H9 (cell line): ENCODE measurements around the gene HYAL1. TPM values are rescaled to one million over a fixed set of nuclear protein-coding genes. Genes with fewer than 3 reads are reported as not detected.

Experiments used
- DNase-seq: peaks from one replicate; pipeline ENCODE4 v3.0.0-alpha.2; 2017
- H2AFZ ChIP-seq: one replicate; pipeline ENCODE4 v1.6.1; 2013; ENCODE audit warnings: mild to moderate bottlenecking, low read length, control low read depth, moderate library complexity
- H2AK5ac ChIP-seq: 2 replicates; pipeline ENCODE4 v1.6.1; 2013; ENCODE audit warnings: low read length, control low read depth, mixed read lengths; ENCODE audit not compliant: insufficient read length
- H2BK120ac ChIP-seq: one replicate; pipeline ENCODE4 v1.6.1; 2013; ENCODE audit warnings: low read depth, mild to moderate bottlenecking, low read length, control low read depth, inconsistent platforms; ENCODE audit not compliant: poor library complexity, severe bottlenecking
- H2BK12ac ChIP-seq: 2 replicates; pipeline ENCODE4 v1.6.1; 2013; ENCODE audit warnings: low read length, control low read depth, mixed read lengths, low read depth; ENCODE audit not compliant: insufficient read length
- H2BK15ac ChIP-seq: 2 replicates; pipeline ENCODE4 v1.6.1; 2013; ENCODE audit warnings: low read depth, low read length, control low read depth
- H2BK20ac ChIP-seq: one replicate; pipeline ENCODE4 v1.6.1; 2013; ENCODE audit warnings: low read depth, mild to moderate bottlenecking, low read length, control low read depth, inconsistent platforms; ENCODE audit not compliant: poor library complexity, severe bottlenecking
- H2BK5ac ChIP-seq: 2 replicates; pipeline ENCODE4 v1.6.1; 2013; ENCODE audit warnings: low read length, control low read depth, mixed read lengths; ENCODE audit not compliant: insufficient read length
- H3K14ac ChIP-seq: 2 replicates; pipeline ENCODE4 v1.6.1; 2013; ENCODE audit warnings: low read length, control low read depth; ENCODE audit not compliant: insufficient read depth
- H3K18ac ChIP-seq: 2 replicates; pipeline ENCODE4 v1.6.1; 2013; ENCODE audit warnings: low read depth, mild to moderate bottlenecking, mixed read lengths, low read length, control low read depth; ENCODE audit not compliant: insufficient read length
- H3K23ac ChIP-seq: 2 replicates; pipeline ENCODE4 v1.6.1; 2013; ENCODE audit warnings: low read length, control low read depth, mixed read lengths, low read depth; ENCODE audit not compliant: insufficient read length
- H3K23me2 ChIP-seq: 2 replicates; pipeline ENCODE4 v1.6.1; 2013; ENCODE audit warnings: low read depth, mild to moderate bottlenecking, mixed read lengths, low read length, control low read depth; ENCODE audit not compliant: insufficient read length, poor library complexity, severe bottlenecking
- H3K27ac ChIP-seq: 2 replicates; pipeline ENCODE4 v1.5.1; 2013; ENCODE audit warnings: low read length, control low read depth, mixed read lengths, low read depth; ENCODE audit not compliant: insufficient read length
- H3K27me3 ChIP-seq: 2 replicates; pipeline ENCODE4 v1.6.1; 2013; ENCODE audit warnings: low read length, control low read depth, inconsistent platforms; ENCODE audit not compliant: insufficient read depth
- H3K4ac ChIP-seq: 2 replicates; pipeline ENCODE4 v1.6.1; 2013; ENCODE audit warnings: low read depth, mild to moderate bottlenecking, control low read depth, inconsistent platforms, low read length, moderate library complexity
- H3K4me1 ChIP-seq: 2 replicates; pipeline ENCODE4 v1.6.1; 2013; ENCODE audit warnings: low read length, control low read depth, inconsistent platforms; ENCODE audit not compliant: insufficient read depth
- H3K4me2 ChIP-seq: 2 replicates; pipeline ENCODE4 v1.6.1; 2013; ENCODE audit warnings: low read length, control low read depth, mixed read lengths; ENCODE audit not compliant: insufficient read length, insufficient read depth
- H3K56ac ChIP-seq: 2 replicates; pipeline ENCODE4 v1.6.1; 2013; ENCODE audit warnings: low read depth, mild to moderate bottlenecking, mixed read lengths, low read length, control low read depth; ENCODE audit not compliant: insufficient read length
- H3K79me1 ChIP-seq: 2 replicates; pipeline ENCODE4 v1.6.1; 2013; ENCODE audit warnings: low read depth, mild to moderate bottlenecking, moderate library complexity, low read length, control low read depth, inconsistent platforms; ENCODE audit not compliant: insufficient read depth, poor library complexity, severe bottlenecking
- H3K79me2 ChIP-seq: 2 replicates; pipeline ENCODE4 v1.6.1; 2013; ENCODE audit warnings: low read length, control low read depth, inconsistent platforms; ENCODE audit not compliant: insufficient read depth
- H3K9ac ChIP-seq: 2 replicates; pipeline ENCODE4 v1.6.1; 2013; ENCODE audit warnings: low read length, control low read depth, mixed read lengths; ENCODE audit not compliant: insufficient read length; ENCODE audit errors: extremely low read depth
- H3K9me3 ChIP-seq: one replicate; pipeline ENCODE4 v1.6.1; 2013; ENCODE audit warnings: low read depth, low read length, inconsistent platforms; ENCODE audit not compliant: control insufficient read depth
- H3T11ph ChIP-seq: one replicate; pipeline ENCODE4 v1.6.1; 2013; ENCODE audit warnings: mild to moderate bottlenecking, low read length, control low read depth, inconsistent platforms
- H4K20me1 ChIP-seq: one replicate; pipeline ENCODE4 v1.6.1; 2013; ENCODE audit not compliant: control insufficient read depth, insufficient read length, insufficient read depth
- H4K5ac ChIP-seq: 2 replicates; pipeline ENCODE4 v1.6.1; 2013; ENCODE audit warnings: low read depth, mild to moderate bottlenecking, mixed read lengths, low read length, control low read depth; ENCODE audit not compliant: insufficient read length
- H4K8ac ChIP-seq: replicated peaks from 2 replicates; pipeline ENCODE4 v1.6.1; 2013; ENCODE audit warnings: low read length, control low read depth, mixed read lengths, low read depth; ENCODE audit not compliant: insufficient read length
- H4K91ac ChIP-seq: 2 replicates; pipeline ENCODE4 v1.6.1; 2013; ENCODE audit warnings: low read depth, mild to moderate bottlenecking, moderate library complexity, mixed read lengths, low read length, control low read depth; ENCODE audit not compliant: insufficient read length
- H3K27ac Mint-ChIP-seq, 3 experiments: 2 replicates in 2 of 3; 3 replicates in 1 of 3; pipeline ENCODE4 v1.8.0; 2020 to 2021; ENCODE audit warnings: mixed read lengths in 3 of 3, mild to moderate bottlenecking in 1 of 3, moderate library complexity in 1 of 3
- H3K27me3 Mint-ChIP-seq: 2 replicates; pipeline ENCODE4 v1.8.0; 2021; ENCODE audit warnings: low read depth, mild to moderate bottlenecking, moderate library complexity, mixed read lengths
- H3K36me3 Mint-ChIP-seq, 3 experiments: 2 replicates in 2 of 3; 3 replicates in 1 of 3; pipeline ENCODE4 v1.8.0; 2020 to 2021; ENCODE audit warnings: low read depth in 3 of 3, mixed read lengths in 3 of 3; ENCODE audit not compliant: insufficient read depth in 1 of 3
- H3K4me1 Mint-ChIP-seq, 2 experiments: 2 replicates each; pipeline ENCODE4 v1.8.0; 2020; ENCODE audit warnings: mixed read lengths in 2 of 2
- H3K4me3 Mint-ChIP-seq, 2 experiments: 2 replicates in 1 of 2; 3 replicates in 1 of 2; pipeline ENCODE4 v1.8.0; 2020 to 2021; ENCODE audit warnings: mild to moderate bottlenecking in 2 of 2, mixed read lengths in 2 of 2, moderate library complexity in 1 of 2
- H3K9me3 Mint-ChIP-seq, 2 experiments: 2 replicates in 1 of 2; 3 replicates in 1 of 2; pipeline ENCODE4 v1.8.0; 2020; ENCODE audit warnings: mild to moderate bottlenecking in 2 of 2, mixed read lengths in 2 of 2, moderate library complexity in 1 of 2
- WGBS: extraction: QIAGEN DNeasy Blood & Tissue Kit; methylation state at CpG from one replicate; pipeline ENCODE4 v1.1.7; 2013; ENCODE audit warnings: missing lambda C conversion rate, low lambda C conversion rate, mixed read lengths; ENCODE audit not compliant: insufficient read length; ENCODE audit errors: extremely low coverage; 5-methylcytosine and 5-hydroxymethylcytosine counted together
- total RNA-seq: library from RNA; stranded (reverse); gene quantifications from 2 replicates; pipeline ENCODE4 v1.2.1, GENCODE V29; 2021
- TF ChIP-seq, protein P1 (sequence below): fragments of 200-600 bp; sonication (generic); conservative IDR thresholded peaks from 3 replicates; pipeline ENCODE4 v1.8.0; 2021; ENCODE audit warnings: antibody characterized with exemption, mild to moderate bottlenecking

HYAL1 gene
- total RNA-seq, 1 experiment from 2014 or later = 2.0 TPM

DNA sequence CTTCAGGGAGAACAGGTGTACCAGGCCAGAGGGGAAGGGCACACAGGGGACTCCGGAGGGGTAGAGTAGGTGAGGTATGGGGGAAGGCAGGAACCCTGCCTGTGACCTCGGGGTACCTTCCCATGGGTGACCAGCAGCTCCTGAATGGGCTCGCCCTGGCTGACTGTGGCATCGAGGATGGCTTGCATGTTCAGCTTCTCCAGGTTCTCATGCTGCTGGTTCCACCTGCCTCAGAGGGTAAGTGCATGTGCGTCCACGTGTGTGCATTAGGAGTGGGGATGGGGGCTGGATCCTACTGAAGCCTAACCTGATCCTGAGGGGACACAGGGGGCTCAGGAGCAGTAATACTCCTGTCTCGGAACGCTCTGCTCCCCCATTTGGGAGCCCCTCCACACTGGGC, 41.6 kb upstream of the HYAL1 start:
- Mint-ChIP-seq H3K4me3 (peak overlapping the region; percentile 57 to 70; a peak in 2 of 5 replicates), H3K27me3 (peaks cover 58% of the 10 kb centered on the region), H3K4me1 (peaks cover 8 to 14% of the 10 kb centered on the region in 2 experiments), H3K36me3 (peaks cover 6 to 15% (median 7%) of the 10 kb centered on the region in 3 experiments; a peak in 6 of 7 replicates), H3K27ac (no peak overlapping the region), H3K9me3 (no peaks in the 10 kb centered on the region)
- DNase-seq = no peak
- Histone ChIP-seq H3K27me3 (peaks cover 13% of the 10 kb centered on the region; the same call in 1 of the 2 replicates), H3K23ac (no peak overlapping the region), H3K9me3 (no peaks in the 10 kb centered on the region), H3K27ac (no peak overlapping the region), H3K4me1 (no peaks in the 10 kb centered on the region; the same call in 1 of the 2 replicates), H4K8ac (no peak overlapping the region), H3K79me1 (no peaks in the 10 kb centered on the region), H2BK20ac (no peak overlapping the region), H2BK15ac (no peak overlapping the region), H2AFZ (no peak overlapping the region), H2AK5ac (no peak overlapping the region), H4K91ac (no peak overlapping the region), H3K14ac (no peak overlapping the region), H2BK120ac (no peak overlapping the region), H3K4ac (no peak overlapping the region), H3K79me2 (no peaks in the 10 kb centered on the region), H3T11ph (no peak overlapping the region), H3K4me2 (peak overlapping the region; percentile 62), H3K18ac (no peak overlapping the region), H3K23me2 (peaks cover 15% of the 10 kb centered on the region), H3K56ac (no peak overlapping the region), H3K9ac (no peak overlapping the region), H4K5ac (no peak overlapping the region), H4K20me1 (no peaks in the 10 kb centered on the region), H2BK12ac (no peak overlapping the region), H2BK5ac (no peak overlapping the region)
- TF ChIP-seq, protein P1, sequence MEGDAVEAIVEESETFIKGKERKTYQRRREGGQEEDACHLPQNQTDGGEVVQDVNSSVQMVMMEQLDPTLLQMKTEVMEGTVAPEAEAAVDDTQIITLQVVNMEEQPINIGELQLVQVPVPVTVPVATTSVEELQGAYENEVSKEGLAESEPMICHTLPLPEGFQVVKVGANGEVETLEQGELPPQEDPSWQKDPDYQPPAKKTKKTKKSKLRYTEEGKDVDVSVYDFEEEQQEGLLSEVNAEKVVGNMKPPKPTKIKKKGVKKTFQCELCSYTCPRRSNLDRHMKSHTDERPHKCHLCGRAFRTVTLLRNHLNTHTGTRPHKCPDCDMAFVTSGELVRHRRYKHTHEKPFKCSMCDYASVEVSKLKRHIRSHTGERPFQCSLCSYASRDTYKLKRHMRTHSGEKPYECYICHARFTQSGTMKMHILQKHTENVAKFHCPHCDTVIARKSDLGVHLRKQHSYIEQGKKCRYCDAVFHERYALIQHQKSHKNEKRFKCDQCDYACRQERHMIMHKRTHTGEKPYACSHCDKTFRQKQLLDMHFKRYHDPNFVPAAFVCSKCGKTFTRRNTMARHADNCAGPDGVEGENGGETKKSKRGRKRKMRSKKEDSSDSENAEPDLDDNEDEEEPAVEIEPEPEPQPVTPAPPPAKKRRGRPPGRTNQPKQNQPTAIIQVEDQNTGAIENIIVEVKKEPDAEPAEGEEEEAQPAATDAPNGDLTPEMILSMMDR = no peak
- WGBS = no CpG with 5 or more reads among the region's 8 CpGs
